GM19452 (cell line): ENCODE data around the gene TST.
"Not testable (repeated sequence)": the region's sequence is repeated elsewhere in the genome, so short reads cannot be mapped to it uniquely, and the experiment has no call there.

ENCODE experiments used
- ATAC-seq: cut with Tn5 transposase; IDR thresholded peaks from one replicate; pipeline ENCODE4 v1.9.1; 2021; ENCODE audit not compliant: unreplicated experiment

The TST gene

DNA sequence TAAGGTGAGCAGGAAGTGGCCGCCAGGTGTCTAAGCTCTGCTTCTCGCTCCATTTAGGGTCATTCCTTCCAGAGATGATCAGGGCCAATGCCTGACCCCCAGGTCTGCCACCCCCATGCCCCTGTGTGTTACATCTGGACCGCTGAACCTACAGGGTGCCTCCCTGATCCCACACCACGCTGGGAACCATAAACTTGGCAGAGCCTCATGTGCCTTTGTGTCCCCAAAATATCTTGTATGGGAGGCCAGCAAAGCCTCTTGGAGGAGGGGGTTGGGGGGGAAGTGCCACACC is 3.7 kb downstream of the TST start:
- no peak for ATAC-seq

GRCh38 chr22:37014835-37015586 is 4.2 kb downstream of the TST start:
- ATAC-seq: no peak

DNA sequence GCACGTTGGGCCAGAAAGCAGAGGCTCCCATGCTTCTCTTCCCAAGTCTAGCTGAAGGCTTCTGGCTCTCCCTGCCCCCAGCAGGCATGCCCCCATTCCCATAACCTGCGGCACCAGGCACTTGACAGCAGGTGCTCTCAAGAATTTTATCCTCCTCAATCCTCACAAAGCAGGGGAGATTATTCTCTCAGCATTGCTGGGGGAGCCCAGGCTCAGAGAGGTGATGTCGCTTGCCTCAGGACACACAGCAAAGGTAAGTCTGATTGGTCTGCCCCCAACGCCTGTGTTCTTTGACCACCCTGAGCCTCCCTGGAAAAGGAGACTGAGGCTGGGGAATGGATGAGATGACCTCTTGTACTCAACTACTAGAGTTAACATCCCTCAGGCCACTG is 4.8 kb downstream of the TST start:
- no peak for ATAC-seq

DNA sequence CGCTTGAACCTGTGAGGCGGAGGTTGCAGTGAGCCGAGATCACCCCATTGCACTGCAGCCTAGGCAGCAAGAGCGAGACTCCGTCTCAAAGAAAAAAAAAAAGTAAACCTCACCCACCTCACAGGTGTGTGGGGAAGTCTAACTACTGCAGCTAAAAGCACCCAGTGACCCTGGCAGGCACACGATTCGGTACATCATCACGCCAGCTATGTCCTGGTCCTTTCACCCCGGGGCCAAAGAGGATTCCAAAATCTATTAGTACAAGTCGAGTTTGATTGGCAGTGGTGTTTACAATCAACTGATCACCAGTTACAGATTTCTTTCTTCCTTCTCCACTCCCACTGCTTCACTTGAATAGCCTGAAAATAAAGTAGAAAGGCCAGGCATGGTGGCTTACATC is 6.3 kb downstream of the TST start:
- ATAC-seq: no peak

GRCh38 chr22:37012262-37012904 is 6.9 kb downstream of the TST start:
- no peak for ATAC-seq

- ATAC-seq: no peak
Measured at GRCh38 chr22:37011472-37011871, 7.8 kb downstream of the TST start.

- ATAC-seq: no peak
Measured at GRCh38 chr22:37010976-37011375, 8.3 kb downstream of the TST start.

GRCh38 chr22:37010174-37010573 is 9.1 kb downstream of the TST start:
- ATAC-seq: no peak

- ATAC-seq: no peak
Measured at GRCh38 chr22:37009490-37009889, 9.8 kb downstream of the TST start.

DNA sequence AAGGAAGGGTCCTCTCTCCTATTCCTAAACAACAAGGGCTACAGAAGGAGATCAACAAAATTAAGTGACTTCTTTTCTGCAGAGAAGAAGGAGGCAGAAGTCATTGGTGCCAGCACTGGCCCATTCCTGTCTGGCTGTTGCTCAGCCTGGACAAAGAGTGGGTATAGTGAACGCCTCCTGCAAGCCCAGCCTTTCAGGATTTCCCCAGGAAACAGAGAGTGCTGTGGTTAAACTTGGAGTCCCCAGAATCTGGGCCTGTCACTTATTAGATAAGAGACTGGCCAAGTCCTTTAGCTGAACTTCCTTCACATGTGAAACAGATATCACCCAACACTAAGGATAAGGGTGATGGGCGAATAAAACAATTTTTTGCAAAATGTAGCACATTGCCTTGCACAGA is 10.9 kb downstream of the TST start:
- ATAC-seq: no peak

- no peak for ATAC-seq
Measured at GRCh38 chr22:37007651-37008050, 11.6 kb downstream of the TST start.

GRCh38 chr22:37002633-37003032 is 16.6 kb downstream of the TST start:
- no peak for ATAC-seq

DNA sequence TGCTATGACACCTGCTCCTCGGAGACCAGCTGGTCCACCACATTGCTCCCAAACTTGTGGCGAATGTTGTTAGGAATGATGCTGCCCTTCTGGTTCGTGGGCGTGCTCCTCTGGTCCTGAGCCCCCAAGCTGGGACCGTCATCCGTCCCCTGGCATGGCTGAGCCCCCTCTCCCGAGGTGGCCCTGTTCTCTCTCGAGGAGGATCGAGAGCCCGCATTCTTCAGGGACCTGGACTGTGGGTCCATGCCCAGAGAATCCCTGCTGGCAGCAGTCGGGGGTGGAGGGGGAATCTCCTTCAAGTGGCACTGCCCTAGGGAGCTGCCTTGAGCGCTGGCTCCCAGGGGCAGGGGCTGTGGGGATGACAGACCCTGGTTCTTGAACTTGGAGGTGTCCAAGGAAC is 17.4 kb downstream of the TST start:
- ATAC-seq: no peak

DNA sequence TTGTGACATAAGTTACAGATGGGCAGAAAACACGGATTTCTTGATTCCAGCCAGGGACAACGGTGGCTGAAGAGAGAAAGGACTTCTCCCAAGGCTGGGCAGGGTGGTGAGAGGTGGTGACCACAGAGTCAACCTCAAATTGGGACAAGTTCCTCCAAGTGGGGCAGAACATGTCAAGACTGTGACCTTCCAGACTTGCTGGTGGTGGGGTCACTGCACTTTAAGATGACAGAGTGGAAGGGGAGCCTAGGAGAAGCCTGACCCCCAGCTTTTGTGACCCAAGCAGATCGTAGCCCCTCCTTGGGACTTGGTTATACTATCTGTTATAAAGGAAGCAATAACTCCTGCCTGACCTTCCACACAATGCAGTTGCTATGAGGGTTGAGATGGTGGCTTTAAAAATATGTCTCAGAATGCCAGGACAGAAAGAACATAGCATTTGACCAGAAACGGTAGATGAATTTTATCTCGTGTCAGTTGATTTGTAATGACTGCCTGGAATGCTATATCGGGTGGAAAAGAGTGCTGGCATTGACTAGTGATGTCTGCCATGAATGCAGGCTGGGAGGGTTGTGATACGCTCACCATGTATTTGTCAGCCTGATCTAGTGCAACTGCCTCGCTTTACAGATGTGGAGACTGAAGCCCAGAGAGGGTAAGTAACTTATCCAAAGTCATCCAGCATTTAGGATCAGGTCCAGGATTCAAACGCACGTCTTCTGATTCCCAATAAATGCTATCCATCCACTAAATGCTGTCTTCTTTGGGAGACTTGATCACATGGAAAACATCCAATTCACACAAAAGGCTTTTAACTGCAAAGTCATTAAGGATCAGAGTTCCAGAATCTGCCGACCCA is 18.3 kb downstream of the TST start:
- ATAC-seq: no peak

DNA sequence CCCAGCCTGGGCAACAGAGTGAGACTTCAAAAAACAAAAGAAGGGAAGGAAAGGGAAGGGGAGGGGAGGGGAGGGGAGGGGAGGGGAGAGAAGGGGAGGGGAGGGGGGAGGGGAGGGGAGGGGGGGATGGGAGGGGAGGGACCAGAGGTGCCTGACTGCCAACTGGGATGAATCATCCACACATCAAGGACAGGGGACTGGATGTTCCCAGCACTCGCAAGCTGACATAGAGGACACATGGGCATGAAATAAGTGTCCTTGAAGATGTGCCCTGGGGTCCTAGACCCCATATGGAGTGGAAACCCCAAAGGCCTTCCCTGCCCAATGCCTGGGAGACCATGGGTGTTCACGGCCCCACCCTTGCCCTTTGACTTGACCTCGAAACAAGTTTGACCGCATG is 19.8 kb downstream of the TST start:
- no peak for ATAC-seq

DNA sequence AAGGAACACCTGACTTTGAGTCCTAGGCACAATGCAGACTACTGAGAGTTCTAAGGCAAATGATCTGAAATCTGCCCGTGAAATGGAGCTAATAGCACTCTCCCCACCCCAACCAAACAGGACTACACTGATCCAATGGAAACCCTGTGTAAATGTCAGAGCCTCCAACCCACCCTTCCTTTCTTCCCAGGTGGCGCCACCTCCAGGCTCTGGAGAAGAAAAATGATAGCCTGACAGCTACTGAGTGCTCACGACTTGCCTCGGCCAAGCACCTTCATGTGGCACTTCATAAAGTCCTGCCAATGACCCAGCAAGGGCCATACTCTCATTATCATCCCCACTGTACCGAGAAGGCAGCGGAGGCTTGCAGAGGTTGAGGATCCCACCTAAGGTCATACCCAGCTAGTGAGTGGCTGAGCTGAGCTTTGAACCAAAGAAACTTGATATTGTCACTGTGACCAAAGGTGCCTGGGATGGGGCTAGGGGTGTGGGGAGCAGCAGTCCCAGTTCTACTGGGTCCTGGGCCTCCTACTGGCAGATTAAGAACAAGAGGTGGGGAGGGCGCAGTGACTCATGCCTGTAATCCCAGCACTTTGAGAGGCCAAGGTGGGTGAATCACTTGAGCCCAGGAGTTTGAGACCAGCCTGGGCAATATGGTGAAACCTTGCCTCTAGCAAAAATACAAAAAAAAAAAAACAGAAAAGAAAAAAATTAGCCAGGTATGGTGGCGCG is 20.5 kb downstream of the TST start:
- no peak for ATAC-seq

- ATAC-seq: no peak
Measured at GRCh38 chr22:36997746-36998145, 21.5 kb downstream of the TST start.

DNA sequence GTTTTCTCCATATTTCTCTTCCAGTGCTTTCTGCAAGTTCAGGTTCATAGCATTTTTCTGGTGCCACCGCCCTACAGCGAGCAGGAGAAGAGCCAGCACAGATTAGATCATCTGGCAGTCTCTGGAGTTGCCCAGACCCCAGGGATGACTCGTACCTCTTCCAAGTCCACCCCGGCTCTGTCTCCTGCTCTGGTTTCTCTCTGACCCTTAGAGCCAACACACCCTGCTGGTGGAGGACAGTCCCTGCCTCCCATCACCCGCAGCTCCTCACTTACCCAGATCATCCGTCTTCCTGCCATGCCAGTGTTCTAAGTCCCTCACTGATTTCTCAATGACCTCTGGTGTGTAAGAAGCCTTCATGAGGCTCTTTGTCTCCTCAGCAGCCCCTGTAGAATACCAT is 28.0 kb downstream of the TST start:
- ATAC-seq: no peak

- no peak for ATAC-seq
Measured at GRCh38 chr22:36990457-36990856, 28.8 kb downstream of the TST start.

DNA sequence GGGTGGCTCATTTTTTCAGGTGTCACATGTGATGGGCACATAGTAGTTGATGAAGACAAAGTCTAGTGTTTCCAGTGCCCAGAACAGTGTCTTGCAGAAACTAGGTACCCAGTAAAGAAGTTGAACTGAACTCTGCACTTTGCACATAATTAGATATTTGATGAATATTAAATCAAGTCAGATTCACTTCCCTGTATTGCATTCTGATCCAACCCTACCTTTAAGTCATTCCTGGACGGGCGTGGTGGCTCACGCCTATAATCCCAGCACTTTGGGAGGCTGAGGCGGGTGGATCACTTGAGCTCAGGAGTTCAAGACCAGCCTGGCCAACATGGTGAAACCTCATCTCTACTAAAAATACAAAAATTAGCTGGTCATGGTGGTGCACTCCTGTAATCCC is 30.2 kb downstream of the TST start:
- not testable (repeated sequence) for ATAC-seq

DNA sequence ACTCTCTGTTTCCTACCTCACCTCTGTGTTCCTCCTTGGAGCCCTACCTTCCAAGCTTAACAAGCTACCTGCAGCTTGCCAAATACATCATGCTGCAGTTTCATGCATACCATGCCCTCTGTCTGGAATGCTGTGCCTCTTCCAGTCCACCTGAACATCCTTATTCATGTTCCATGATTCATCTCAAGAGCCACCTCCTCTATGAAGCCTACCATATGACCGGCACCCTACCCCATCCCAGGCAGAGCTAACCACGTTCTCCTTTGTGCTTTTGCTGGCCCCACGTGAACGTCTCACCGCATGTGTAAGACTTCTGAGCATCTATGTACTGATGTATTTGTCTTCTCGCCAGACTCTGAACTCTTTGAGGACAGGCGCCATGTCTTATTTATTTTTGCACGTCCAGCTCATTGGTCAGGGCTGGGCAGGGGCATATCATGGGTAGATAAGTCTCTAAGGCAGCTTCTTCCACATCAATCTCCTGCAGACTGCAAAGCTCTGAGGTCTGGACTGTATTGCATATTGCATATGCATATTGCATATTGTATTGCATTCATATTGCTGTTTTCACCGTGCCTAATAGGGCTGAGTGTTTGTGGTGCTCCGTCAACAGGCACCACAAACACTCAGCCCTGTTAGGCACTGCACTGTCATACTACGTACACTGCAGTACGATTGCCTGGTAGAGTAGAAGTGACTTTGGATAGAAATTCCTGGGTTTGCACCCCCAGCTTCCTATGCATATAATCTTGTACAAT is 31.0 kb downstream of the TST start:
- no peak for ATAC-seq
